ENCODE results near the gene SH2D7. TPM values are rescaled to one million over a fixed set of nuclear protein-coding genes. Genes with fewer than 3 reads are reported as not detected.
"Not testable (repeated sequence)": the region's sequence is repeated elsewhere in the genome, so short reads cannot be mapped to it uniquely, and the experiment has no call there.

The SH2D7 gene
- total RNA-seq, 1 donor from 2014 or later, result not detected

DNA sequence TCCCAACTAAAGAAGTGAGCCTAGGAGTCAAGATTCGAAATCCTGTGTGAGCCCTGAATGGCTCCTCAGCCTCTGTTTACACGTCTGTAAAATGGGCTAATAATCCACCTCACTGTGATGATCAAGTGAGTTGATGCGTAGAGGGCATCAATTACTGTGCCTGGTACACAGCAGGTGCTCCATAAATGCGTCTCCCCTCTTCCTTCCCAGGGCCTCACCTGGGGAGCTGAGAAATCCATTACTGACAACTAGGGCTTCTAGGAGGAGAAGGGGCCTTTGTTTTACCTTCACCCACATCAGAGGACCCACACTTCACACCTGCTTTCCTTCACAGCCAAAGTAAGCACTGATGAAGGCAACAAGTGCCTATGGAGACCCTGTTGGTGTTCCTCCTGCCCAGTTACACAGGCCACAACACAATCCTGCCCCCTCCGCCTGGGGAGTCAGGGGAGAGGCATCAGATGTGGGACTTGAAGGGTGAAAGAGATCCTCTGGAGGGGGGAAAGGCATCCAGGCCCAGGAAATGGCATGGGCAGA is 37.5 kb downstream of the SH2D7 start:
- DNase-seq (ENCODE audit: low spot score in 2 of 2) (no peak), FAIRE-seq (no peak)

DNA sequence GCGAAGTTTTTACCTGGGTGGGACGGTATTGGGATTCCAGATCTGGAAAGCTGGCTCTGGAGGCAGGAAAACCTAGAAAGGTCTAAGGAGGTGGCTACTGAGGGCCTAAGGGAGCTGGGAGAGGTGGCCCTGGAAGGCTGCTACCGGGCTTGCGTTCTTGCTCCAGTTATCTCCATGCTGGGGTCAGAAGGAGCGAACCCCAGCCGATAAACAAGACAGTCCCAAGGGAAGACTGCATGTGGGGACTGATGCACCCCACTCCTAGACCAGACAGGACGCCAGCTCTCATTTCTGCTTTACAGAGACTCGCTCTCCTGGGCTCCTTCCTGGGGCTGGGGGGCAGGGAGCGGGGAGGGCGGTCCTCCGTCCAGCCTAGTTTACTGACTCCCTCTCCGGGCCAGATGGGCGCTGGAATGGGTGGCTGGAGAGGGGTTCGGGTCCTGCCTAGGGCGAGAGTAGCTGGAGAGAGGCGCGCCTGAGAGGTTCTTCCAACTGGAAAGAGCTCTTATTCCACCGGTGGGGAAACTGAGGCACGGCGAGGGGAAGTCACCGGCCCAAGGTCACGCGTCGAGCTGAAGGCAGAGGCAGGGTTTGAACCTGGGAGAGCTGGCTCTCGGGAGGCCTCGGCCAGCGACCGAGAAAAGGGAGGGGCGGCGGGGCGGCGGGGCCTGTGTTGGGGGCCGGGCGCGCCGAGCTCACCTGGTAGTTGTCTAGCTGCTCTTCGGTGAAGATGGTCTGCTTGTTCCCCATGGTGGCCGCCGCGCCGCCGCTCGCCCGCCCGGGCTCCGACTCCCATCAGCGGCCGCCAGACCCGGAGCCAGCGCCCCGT is 38.3 kb downstream of the SH2D7 start:
- FAIRE-seq (no peak), DNase-seq (ENCODE audit: low spot score in 2 of 2) (peak in 1 of 2 donors; percentile 27)

DNA sequence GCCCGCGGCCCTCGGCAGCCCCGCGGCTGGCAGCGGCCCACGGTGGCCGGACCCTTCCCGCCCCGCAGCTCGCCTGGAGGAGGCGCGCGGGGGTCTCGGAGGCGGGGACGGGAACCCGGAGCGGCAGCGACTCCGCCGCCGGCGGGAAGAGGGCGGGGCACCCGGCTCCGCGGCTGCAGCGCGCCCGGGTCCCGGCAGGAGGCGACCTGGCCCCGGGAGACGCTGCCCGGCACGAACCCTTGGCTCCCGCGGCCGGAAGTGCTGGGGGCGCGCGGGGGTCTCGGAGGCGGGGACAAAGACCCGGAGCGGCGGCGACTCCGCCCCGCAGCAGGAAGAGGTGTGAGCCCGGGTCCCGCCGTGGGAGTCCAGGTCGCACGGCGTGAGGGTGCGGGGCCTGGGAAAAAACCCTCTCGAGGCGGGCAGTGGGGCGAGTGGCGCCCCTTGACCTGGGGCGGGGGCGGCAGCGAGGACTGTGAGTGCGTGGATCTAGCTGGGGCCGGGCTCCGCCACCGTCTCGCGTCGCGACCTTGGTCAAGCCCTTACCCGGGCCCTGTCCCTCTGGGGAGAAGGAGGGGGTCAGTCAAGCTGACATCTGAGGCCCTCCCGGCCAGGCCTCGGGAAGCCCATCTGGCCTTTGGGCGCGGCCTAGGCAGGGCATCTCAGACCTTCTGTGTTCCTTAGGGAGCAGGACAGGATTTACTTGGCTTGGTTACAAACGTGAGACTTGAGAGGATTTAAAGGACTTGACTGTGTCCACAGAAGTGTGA is 39.1 kb downstream of the SH2D7 start, which contains the start of gene CIB2:
Gene CIB2, minus strand, starts transcription at position 151 of the 767 bp plus-strand sequence. CDS start 230 bp downstream, outside the sequence.
- FAIRE-seq (no peak), DNase-seq (ENCODE audit: low spot score in 2 of 2) (peak; percentile 92 to 97)

DNA sequence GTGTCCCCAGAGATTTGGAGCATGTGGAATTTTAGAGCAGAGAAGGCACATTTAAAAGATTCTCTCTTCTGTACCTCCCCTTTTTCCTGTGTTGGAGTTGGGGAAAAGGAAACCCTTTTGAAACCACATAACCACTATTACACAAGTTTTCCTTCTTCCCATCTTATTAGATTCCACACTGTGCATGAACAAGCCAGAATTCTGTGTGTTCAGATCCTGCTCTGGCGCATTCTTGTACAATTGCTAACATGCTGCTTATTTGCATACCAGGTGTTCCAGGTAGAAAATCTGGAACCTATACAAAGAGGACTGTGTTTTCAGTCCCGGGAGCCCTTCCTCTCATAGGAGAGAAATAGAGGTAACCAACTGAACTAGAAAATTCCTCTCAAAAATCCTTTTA is 41.4 kb downstream of the SH2D7 start:
- FAIRE-seq (no peak), DNase-seq (ENCODE audit: low spot score in 2 of 2) (no peak)

DNA sequence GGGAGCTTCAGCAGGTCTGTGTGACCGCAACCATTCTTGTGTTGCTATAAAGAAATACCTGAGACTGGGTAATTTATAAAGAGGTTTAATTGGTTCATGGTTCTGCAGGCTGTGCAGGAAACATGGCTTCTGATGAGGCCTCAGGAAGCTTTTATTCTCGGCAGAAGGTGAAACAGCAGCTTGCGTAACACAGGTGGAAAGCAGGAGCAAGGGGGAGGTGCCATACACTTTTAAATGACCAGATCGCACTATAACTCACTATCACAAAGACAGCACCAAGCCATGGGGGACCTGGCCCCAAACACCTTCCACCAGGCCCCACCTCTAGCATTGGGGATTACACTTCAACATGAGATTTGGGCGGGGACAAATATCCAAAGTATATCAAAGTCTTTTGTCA is 47.2 kb downstream of the SH2D7 start:
- FAIRE-seq (no peak), DNase-seq (ENCODE audit: low spot score in 2 of 2) (no peak)

DNA sequence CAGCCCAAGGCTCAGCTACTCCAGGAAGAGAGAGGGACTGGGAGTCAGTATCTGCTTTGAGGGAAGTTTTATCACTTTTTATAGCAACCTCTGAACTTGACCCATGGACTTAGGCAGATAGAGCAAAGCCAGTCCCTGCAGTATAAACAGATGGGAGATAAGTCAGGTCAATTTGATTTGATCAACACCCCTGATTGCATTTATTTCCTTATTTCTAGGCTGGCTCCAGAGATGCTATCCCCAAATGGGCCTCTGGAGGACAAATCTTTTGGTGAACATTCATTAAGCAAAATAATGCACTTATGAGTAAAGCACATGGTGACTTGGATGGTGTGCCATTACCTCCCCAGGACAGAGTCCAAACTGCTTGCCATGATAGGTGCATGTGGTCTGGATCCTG is 47.9 kb downstream of the SH2D7 start:
- DNase-seq (ENCODE audit: low spot score in 2 of 2), result no peak
- FAIRE-seq, result no peak

DNA sequence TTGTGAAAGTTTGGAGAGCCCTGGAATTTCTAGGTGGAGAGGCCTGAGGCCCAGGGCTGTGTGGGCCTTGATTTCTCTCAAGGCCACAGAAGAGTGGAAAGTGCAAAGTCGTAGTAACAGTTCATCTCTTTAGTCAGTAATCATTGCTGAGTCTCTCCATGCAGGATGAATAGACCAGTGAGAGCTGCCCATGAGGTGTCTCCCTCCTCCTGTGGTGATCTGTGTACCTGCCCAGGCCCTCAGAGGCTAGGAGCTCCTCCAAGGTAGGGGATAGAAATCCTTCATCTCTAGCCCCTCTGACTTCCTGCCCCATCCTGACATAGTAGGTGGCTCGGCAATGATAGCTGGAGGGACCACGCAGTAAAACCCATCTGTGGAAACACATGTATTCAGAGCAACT is 50.0 kb downstream of the SH2D7 start:
- DNase-seq (ENCODE audit: low spot score in 2 of 2) (no peak), FAIRE-seq (no peak)

DNA sequence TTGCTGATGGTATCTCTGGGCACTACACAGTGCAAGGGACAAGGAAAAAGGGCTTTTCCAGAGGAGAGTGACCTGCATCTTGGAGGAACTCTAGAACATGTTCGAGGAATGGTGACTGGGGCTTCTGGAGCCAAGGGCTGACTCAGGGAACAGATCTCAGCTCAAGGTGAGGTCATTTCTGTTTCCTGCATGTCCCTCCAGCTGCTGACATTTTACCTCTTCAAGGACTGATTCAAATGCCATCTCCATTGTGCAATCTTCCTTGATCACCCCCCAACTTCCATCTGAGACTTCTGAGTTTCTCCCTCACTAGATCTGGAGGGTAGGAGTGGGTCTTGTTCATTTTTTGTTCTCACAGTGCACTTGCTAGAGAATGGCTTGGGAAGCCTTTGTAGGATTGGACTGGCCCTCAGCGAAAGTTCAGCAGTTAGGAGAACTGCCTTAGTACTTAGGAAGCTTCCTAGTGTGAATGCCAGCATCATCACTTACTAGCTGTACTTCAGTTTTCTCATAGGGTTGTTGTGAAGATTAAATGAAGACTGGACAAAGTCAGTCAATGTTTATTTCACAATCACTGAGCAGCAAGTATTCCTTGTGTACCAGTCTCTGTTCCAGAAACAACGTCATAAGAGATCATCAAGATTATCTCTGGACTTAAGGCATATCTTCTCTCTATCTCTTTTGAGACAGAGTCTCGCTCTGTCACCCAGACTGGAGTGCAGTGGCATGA is 54.2 kb downstream of the SH2D7 start:
- FAIRE-seq, result no peak

DNA sequence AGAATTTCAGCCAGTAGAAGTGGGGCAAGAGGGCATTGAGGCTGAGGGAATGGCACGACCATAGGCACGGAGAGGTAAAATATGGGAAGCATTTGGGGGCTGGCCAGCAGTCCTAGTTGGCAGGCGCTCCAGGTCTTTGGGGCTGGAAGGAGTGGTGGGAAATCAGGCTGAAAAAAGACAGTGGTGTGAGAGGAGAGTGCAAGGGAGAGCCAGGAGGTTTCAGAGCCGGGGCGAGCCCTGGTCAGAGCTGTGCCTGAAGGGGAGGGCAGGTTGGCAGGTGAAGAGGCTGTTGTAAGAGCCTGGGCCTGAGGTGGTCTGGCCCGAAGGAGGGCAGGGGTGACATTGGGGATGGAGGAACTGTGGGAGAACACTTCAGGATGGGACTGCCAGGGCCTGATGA is 55.2 kb downstream of the SH2D7 start:
- DNase-seq (ENCODE audit: low spot score in 2 of 2), result no peak
- FAIRE-seq, result no peak

More for the DNA sequence above, 54.2 kb downstream of the SH2D7 start:
- no peak for DNase-seq (ENCODE audit: low spot score in 2 of 2)

DNA sequence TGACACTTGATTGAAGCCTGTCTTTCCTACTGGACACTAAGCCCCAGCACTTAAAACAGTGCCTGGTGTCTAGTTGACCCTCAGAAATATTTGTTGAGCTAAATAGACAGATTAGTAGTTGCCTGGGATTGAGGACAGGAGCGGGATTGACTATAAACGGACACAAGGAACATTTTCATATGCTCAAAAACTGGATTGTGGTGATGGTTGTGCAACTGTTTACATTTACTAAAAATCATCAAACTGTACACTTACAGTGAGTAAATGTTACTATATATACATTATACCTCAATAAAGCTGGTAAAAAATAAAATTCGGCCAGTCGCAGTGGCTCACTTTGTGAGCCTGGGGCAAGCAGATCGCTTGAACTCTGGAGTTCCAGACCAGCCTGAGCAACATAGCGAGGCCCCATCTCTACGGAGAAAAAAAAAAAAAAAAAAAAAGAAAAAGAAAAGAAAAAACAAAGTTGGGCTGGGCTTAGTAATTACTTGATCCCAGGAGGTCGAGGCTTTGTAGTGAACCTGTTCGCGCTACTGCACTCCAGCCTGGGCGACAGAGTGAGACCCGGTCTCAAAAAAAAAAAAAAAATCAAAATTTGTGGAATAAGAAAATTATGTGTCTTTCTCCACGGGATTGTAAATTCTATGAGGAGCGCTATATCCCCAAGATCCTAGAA is 56.2 kb downstream of the SH2D7 start:
- FAIRE-seq, result no peak

DNA sequence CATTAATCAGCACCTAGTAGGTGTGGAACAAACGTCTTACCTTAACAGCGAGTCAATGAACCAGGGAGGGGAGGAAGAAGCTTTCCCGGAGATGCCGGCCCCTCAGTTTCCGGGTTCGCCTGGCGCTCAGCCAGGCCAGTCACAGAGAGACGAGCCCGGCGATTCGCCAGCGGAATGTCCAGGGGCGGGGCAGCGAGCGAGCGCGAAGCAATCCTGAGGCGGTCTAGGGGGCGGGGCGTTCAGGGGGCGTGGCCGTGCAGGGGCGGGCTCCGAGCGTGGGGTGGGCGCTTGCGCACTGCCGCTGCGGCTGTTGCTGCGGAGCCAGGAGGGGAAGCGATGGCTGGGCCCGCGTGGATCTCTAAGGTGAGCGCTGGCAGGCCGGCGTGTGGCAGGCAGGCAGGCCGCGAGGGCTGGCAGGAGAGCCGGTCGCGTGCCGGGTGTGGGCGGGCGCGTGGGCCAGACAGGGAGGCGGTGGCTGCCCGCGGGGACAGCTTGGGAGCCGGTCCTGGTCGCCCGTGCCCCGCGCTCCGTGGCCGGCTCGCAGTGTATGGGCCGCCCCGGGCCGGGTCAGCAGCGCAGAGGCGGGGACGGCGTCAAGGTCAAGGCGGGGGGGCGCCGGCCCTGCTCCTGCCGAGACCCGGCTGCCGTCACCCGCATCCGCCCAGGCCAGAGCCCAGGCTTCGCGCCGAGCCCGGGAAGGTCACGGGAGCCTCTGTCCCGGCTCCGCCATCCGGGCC is 56.9 kb downstream of the SH2D7 start, which contains the start of gene IDH3A:
Gene IDH3A, plus strand, starts transcription at position 295 of the 737 bp plus-strand sequence. Its CDS starts 42 bp downstream, at position 337.
- no peak for FAIRE-seq
- DNase-seq (ENCODE audit: low spot score in 2 of 2), result peak; percentile 96 to 98

More for the DNA sequence above, 56.2 kb downstream of the SH2D7 start:
- no peak for DNase-seq (ENCODE audit: low spot score in 2 of 2)

DNA sequence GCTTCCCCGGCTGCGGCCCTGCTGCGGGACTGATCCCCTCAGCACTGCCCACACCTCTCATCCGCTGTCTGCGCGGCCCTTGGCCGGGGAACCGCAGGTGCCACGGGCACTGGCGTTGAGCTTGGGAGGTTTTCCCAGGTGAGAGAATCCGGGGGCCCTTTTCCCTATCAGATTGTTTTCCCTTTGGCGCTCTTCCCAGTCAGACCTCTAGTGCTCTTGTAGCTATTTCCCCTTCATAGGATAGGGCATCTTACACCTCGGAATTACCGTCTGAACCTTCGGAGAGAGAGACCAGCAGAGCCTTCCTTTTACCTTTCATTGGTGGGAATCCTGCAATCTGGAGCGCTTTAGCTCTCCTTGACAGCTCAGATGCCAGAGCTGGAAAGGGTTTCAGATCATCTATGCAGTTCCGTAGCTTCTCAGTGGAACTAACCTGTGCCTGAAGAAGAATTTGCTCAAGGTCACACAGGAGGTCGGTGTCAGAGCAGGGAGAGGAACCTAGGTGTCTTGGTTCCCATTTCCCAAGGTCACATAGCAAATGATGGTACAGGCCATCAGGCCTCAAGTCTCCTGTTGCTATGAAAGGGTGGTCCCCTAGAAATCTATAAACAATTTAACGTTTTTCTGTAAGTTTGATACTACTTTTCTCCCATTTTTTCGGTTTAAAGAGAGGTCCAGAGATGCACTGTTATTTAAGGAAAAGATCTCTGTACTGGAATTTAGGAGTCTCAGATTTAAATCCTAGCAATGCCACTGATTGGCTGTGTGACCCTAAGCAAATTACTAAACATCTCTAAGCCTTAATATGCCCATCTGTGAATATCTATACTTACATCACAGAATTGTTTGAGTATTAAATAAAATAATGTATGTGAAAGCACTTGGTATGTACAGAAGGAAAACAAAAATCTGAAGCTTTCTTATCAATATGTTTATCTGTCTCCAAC is 57.7 kb downstream of the SH2D7 start:
- DNase-seq (ENCODE audit: low spot score in 2 of 2) (no peak), FAIRE-seq (no peak)

DNA sequence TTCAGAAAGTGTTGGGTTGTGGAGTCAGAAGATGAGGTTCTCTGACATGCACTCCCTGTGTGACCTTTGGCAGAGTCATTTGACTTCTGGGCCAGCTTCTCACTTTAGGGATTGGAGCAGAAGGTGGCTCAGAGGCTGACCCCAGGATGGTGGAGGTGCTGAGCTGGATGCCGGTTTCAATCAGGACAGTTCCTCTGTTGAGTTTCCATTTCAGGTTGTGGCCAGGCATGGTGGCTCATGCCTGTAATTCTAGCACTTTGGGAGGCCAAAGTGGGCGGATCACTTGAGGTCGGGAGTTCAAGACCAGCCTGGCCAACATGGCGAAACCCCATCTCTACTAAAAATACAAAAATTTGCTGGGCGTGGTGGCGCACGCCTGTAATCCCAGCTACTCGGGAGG is 58.7 kb downstream of the SH2D7 start:
- not testable (repeated sequence) for FAIRE-seq; DNase-seq (ENCODE audit: low spot score in 2 of 2)

Small RNA genes within 50 kb of the gene (small RNA-seq; reads per million reads assigned to genes)
- gene RF00092, result not detected

Other genes with a start within 250 kb of the SH2D7 start
- gene TBC1D2B, start 14.8 kb upstream of the SH2D7 start, total RNA-seq, result 10.6 TPM
- gene CIB2, start 38.9 kb downstream of the SH2D7 start, total RNA-seq, result 25.7 TPM
- gene IDH3A, start 56.8 kb downstream of the SH2D7 start, total RNA-seq, result 46.1 TPM
- gene ACSBG1, start 142.0 kb downstream of the SH2D7 start, total RNA-seq, result 2.9 TPM
- 29.8 TPM for gene DNAJA4, start 172.0 kb downstream of the SH2D7 start, total RNA-seq
- gene SKIC8, start 207.0 kb downstream of the SH2D7 start, total RNA-seq, result 53.0 TPM
- gene CRABP1, start 247.8 kb downstream of the SH2D7 start, total RNA-seq, result 13.9 TPM